ENCODE data around the gene SRRM4.
"Not testable (repeated sequence)": the region's sequence is repeated elsewhere in the genome, so short reads cannot be mapped to it uniquely, and the experiment has no call there.

The SRRM4 gene, protein sequence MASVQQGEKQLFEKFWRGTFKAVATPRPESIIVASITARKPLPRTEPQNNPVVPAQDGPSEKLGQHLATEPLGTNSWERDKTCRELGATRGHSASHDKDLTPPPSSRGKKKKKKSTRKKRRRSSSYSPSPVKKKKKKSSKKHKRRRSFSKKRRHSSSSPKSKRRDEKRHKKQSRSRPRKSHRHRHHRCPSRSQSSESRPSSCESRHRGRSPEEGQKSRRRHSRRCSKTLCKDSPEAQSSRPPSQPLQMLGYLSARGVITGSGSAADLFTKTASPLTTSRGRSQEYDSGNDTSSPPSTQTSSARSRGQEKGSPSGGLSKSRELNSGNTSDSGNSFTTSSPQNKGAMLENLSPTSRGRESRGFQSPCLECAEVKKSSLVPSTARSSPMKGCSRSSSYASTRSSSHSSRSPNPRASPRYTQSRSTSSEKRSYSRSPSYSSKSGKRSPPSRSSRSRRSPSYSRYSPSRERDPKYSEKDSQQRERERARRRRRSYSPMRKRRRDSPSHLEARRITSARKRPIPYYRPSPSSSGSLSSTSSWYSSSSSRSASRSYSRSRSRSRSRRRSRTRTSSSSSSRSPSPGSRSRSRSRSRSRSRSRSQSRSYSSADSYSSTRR

DNA sequence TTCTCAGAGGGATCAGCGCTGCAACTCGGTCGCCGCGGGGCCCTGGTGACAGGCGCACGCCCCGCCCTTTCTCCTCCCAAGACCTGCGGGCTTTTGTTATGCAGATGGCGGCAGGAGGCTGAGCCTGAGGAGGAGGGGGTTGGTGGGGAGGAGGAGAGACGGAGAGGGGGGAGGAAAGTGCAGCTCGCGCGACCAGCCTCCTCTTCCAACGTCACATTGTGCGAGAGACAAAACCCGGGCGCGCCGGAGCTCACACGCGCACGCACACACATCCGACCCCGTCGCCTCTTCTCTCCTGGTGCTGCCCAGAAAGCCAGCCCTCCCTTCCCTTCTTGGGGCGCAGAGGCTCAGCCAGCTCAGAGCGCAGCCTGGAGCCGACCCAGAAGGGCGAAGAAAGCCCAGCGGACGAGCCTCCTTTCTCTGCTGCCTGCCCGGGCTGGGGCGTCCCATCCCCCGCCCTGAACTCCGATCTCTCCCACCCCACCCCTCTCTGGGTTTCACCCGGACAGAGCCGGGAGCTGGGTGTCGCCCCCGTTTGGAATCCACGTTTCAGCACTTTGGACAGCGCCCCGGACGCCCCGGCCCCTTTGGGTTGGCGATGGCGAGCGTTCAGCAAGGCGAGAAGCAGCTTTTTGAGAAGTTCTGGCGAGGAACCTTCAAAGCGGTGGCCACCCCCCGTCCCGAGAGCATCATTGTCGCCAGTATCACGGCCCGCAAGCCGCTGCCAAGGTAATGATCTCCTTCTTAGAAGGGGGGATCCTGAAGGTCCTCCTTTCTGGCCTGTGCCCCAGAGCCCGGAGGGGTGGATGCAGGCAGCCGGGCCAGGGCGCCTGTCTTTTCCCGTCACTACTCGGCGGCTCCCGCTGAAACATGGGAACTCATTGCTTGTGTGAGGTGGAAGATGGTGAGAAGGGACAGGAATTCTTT is at the start of gene SRRM4:
TSS of gene SRRM4 (plus strand) at position 257 of the 927 bp plus-strand sequence. CDS start at position 599, 342 bp downstream.
- DNase-seq = no peak

DNA sequence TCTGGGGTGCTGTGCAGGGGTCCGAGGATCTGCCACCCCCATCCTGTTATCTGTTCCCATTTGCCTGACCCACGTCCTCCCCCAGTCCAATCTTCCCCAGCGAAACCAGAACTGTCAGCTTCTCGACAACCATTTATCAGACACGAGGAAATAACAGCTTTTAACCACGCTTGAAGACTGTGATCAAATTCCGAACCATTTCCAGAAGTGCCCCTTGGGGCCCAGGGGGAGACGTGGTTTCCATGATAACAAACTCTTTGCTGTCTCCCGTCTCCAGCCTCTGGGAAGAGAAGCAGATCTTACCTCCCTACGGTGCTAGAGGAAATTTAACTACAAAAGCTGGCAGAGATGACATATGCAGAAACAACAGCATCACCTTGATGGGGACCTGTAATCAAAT is 35.1 kb upstream of the SRRM4 start:
- DNase-seq = no peak

DNA sequence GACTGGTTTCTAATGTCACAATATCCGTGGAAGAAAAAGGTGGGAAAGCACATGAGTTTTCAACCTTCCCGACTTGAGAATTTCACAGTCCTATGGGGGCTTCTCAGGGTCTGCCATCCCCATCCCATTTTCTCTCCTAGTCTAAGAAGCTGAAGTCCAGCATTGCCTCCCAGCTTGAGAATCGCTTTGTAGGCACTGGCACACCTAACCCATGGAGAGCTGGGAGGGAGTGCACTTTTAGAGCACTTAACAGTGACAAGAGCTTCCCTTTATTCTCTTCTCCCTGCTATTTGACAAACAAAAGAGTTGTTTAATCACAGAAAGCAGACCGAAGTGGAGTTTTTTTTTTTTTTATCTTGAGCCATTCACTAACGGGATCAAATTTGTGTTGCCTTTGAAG is 22.8 kb upstream of the SRRM4 start:
- no peak for DNase-seq

DNA sequence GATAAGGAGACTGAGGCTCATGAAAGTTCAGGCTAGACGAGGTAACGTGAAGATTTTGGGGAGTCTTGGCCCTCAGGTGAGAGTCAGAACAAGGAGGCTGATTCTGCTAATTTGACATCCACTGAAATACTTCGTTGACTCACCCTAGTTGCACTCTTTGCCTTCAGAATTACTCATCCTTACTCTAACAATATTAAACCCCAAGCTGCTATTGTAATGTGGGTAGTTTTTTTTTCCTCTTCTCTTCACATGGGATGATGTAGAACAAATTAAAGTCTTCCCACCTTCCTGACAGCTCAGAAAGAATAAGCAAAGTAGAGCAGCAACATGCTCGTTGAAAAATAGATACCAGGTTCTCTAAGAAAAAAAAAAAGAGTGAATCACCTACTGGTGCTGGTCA is 22.0 kb upstream of the SRRM4 start:
- DNase-seq = no peak

DNA sequence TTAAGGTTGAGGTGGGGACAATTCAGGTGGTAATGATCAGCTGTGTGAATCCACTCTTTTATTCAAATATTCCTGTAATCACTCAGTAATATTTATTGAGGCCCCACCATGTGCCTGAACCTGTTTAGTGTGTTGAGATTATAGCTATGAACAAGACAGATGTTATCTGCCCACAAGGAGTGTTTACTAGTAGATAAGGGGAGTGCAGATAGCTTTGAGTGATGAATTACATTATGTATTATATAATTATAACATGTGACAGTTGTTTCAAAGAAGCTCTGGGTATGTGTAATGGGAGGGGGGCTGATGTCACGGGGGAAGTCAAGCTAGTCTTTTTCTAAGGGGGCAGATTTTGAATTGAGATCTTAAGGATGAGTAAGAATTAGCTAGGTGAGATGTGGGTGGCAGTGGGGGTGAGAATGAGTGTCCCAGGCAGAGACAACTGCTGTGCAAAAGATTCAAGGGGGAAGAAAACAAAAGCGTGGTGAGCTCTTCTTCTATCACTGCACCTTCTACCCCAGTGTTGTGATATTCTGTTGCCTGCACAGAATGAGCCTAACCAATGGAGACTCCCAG is 21.3 kb upstream of the SRRM4 start:
- DNase-seq = no peak

DNA sequence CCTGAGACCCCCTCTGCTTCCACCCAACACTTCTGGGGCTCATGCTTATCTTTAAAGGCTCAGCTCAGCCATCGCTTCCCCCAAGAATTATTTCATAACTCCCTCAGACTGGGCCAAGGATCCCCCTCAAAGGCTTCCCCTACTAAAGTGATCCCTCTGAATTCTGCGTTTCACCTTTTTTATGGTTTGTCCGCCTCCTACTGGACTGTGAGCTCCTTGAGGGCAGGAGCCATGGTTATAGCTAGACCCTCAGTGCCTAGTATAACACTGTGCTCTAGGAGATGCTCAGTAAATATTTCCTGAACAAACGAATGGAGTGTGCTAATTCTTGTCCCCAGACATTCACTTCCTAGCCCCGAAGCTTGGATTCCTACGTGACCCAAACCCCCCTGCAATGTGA is 20.5 kb upstream of the SRRM4 start:
- no peak for DNase-seq

DNA sequence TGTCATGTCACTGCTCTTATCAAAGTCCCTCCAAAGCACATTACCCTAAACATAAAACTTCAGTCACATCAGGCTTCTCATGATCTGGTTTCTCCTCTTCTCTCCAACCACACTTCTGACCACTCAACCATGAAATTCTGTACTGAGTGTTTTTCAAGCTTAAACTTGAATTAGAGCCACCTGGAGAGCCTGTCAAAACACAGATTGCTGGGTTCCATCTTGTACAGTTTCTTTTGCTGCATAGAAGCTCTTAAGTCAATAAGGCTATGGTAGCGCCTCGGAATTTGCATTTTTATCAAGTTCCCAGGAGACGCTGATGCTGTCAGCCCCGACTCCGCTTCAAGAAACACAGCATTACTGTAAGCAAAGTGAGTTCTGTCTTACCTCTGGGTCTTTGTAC is 16.4 kb upstream of the SRRM4 start:
- DNase-seq = no peak

DNA sequence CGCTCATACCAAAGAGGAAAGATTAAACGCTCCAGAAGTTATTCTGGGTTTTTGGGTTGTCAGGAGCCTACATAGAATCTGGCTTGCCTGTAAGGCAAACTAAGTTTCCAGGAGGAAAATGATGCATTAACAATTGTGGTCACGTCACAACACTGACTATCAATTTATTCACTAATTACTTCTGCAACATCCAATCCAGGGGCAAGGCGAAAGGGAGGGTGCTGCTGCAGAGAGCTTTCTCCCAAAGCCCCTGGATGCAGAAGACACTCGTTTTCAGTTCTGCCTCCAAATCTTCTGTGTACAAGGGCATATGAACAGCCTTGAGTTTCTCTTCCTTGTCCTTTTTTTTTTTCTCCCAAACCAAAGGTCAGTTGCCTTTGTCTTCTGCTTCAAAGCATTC is 10.5 kb upstream of the SRRM4 start:
- no peak for DNase-seq

DNA sequence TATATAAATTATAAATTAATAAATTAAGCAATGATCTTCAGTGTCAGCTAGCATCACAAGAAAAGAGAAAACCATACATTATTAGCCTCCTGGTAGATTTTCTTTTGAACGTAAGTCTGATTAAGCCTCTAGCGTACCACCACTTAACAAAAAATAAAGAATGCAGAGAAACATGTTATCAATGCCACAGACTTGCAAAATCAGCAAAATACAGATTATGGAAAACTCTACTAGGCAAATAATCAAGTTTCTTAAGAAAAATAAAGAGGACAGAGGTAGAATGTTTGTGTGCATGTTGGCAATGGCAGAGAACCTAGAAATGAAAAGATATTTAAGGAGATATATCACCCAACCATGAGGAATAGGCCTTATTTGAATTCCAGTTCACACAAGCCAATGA is 8.4 kb upstream of the SRRM4 start:
- DNase-seq = no peak

DNA sequence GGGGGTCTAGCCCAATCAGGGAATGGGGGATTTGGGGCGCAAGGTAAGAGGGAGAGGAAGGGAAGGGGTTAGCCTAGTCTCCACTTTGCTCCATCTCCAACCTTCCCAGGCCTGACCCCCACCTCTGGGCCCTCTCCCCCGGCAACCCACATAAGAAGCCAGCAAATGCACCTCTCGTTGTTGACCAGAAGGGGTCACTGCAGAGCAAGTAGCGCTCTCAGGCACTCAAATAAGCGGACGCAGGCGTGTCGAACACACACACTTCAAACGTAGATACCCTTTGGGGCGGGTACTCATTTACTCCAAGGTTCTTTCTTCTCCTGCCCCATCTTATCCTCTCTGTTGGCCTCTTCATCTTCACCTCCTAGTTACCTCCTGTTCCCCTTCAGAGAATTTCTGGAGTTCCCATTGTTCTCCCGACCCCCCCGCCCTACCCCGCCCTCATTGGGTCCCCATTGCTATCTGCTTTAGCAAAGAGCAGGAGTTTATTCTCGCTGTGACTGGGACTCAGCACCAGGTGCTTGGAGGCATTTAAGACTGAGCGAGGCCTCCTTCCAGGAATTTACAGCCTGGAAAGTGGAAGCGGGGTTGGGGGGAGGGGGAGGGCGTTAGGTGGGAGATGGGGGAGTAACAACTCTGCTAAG is 1.5 kb upstream of the SRRM4 start:
- no peak for DNase-seq

DNA sequence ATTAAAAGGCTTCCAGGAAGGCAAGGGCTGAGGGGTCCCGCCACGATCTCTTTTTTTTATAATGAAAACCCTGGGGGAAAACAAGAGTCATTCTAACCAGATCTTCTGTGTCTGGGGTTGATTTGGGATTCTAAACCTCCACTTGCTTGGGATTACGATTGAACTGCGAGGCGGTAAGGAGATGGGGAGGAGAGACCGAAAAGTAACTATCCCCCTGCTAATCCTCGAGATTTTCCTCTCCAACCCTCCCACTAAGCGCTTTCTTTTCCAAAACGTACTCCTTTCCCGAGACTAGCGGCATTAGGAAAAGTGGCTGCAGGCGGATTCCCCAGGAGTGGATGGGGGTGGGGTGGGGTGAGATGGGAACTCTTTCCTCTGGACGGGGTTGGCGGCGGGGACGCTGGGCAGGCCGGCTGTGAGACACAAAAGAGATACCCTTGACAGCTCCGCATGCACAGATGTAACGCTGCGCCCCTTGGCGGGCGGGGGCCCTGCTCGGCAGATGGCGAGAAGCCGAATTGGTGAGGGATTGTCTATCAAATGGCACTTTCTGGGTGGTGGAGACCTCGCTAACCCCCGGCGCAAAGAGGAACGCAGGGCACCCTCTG is 830 bp upstream of the SRRM4 start:
- DNase-seq = no peak

DNA sequence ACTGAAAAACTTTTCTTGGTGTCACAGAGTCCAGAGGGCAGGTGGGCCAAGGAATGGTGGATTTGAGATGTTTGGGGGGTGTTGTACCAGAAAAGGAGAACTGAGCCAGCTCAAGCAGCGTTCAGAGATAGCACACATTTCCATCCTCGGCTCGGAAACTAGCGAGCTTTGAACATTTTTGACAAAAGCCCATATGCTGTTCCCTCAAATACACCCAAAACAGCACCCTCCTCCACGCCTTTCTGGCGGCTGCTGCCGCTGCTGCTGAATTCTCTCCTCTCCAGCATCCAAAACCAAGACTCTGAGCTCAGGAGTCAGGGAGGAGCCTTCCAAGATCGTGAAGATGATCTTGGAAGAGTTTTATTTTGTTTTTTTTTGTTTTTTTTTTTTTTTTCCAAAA is 961 bp downstream of the SRRM4 start:
- no peak for DNase-seq

DNA sequence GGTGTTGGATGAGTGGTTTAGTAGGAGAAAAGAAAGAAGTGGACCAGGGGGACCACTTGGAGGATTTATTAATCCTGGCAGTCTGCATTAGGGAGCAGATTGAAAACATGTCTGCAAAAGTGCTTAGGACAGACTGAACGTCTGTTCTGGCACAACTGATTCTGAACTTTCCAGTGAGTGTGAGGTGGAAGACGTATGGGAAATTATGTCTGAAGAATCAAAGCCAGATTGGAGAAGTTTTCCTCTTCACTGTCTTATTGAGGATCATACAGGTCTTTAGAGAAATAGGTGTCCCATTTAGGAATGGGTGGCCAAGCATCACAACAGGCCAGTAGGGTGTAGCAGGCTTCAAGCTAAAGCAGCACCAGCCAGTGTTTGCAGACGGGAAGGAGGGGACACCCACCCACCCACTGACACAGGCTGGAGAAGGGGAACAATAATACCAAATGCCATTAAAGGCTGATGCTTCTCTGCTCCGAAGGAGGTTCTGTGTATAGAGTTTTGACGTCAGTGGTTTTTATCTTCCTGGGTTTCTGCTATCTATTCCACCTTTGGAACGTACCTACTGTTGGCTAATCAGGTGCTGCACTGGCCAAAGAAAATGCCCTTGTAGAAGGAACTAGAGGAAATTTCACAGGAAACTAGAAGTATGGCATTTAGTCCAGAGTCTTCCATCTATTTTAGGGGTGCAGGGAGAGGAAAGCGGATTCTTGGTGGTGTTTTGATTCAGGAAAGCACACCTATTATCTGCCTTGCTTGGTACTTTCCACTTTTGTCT is 1.8 kb downstream of the SRRM4 start:
- DNase-seq = no peak

DNA sequence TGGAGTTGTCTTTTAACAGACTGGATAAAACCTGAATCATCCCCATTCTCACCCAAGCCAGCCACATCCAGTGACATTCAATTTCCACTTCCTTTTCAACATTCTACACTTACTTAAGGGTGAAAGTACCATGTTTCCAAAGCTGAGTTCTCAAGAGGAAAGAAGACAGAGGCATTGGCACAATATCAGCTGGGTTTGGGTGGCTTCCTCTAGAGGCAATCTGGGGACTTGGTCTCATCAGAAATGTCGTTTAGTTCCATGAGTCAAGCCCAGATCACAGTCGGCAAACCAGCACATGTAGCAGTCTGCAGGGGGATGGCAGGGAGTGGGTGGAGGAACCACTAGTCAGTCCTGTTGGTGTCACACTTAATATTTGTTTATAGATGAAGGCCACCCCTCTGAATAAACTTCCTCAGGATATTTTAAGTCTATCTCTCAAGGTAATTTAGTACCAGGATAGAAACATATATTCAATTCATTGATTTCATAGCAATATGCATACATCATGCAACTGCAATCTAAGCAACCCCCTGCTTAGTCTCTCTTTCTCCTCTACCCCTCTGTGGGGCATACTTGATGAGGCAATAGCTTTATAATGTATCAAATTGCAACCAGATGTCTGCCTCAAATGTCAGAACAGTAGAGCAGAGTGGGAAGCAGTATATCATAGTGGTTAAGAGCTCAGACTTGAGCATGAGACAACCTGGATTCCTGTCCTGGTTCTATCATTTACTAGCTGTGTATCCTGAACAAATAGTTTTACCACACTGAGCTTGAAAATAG is 3.0 kb downstream of the SRRM4 start:
- no peak for DNase-seq

DNA sequence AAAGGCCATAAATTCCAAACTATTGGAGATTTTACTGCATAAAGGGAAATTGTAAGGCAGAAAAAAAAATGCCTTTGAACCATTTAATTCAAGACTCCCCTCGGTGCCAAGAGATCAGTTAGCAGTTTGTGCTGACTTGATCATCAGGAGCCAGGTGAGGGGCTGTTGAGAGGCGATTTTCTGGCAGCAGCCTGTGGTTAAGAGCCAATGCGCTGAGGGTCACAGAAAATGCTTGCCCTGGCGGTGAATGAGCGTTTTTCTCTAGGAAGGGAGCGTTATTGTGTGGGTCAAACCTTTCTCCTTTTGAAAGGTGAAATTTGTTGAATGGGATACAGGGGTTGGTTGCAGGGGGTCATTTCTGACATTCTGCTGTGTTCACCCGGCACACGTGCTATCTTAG is 4.7 kb downstream of the SRRM4 start:
- no peak for DNase-seq

DNA sequence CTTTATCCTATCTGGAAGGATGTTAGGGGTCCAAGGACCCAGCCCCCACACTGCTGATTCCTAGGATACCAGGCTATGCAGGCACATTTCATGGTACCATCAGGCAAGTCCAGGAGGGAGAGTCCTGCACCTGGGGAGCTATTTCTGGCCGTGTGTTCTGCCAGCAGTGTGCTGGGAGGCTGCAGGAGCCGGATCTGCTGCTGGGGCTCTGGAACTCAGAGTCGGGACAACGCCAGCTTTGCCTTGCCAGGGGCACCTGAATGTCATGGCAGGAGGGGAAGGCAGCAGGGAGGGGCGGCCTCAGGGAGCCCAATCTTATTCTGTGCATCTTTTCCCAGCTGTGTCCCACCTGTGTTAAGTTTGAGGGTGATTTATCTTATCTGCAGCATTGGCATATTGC is 17.8 kb downstream of the SRRM4 start:
- no peak for DNase-seq

DNA sequence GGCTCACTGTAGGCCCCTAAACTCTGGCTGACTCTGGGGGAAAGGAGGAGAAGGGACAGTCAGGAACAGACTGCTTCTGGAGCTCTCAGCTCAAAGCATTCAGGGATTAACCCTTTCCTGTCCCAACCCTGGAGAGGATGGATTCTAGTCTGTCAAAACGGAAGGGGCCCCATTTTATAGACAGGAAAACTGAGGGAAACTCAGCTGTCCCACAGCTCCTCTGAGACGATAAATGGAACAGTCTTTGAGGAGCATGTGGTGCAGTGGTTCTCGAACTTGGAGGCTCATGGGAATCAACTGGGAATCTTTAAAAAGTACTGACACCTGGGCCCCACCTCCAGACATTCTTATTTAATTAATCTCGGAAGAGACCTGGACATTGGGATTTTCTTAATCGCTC is 23.7 kb downstream of the SRRM4 start:
- no peak for DNase-seq

DNA sequence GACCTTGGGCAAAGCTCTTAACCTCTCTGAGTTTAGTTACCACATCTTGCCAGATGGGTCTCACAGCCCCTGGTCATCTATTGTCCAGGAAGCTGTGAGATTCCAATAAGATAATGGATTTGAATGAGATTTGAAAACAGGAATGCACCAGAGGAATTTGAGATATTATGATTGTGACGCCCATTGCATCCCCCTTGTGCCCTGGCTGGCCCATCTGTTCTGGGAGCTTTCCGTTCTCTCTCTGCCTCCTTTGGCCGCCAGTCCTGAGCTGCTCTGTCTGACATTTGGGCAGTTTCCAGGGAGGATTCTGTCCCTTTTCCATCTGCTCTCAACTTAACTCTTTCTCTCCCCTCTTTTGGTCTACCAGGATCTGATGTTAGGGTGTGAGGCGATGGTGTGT is 24.6 kb downstream of the SRRM4 start:
- no peak for DNase-seq

DNA sequence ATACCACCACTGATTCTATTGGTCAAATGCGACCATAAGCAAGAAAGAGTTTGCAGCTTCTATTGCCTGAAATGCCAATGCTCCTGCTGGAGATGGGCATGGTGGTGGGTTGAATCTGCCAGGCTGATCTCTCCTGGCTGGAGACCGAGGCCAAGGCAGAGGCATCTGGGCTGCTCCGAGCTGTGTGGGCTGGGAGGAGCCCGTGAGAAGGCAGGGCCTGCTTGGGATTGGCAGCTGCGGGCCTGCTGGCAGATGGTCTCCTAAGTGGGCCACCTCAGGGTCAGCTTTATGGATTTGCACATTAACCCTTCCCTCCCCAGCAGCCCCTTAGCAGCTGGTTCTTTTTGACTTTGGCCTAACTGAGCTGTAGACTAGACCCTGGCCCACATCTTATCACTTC is 25.4 kb downstream of the SRRM4 start:
- DNase-seq = no peak

DNA sequence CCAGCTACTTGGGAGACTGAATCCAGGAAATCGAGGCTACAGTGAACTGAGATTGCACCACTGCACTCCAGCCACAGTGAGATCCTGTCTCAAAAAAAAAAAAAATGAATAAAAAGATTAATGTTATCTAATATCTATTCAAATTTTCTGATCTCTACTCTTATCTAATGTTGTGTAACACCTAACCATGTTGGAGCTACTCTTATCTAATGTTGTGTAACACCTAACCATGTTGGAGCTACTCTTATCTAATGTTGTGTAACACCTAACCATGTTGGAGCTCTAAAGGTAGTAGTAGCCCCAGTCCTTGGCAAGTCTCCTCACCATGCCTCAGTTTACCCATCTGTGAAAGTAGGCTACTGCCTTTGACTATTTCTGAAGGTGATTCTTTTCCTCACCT is 26.9 kb downstream of the SRRM4 start:
- DNase-seq = not testable (repeated sequence)
